Fibroblast of pulmonary artery (primary cell): ENCODE data around the gene SPATS2L.

ENCODE experiments used
- DNase-seq: peaks from one replicate; pipeline ENCODE4 v3.0.0-alpha.2; 2010; ENCODE audit warnings: low read depth
- H3K4me3 ChIP-seq: replicated peaks from 2 replicates; pipeline ENCODE4 v1.5.1; 2011; ENCODE audit warnings: low read depth, mild to moderate bottlenecking, control low read depth, low read length, moderate library complexity
- CTCF ChIP-seq: IDR thresholded peaks from 2 replicates; pipeline ENCODE4 v1.5.1; 2011; ENCODE audit warnings: mild to moderate bottlenecking, control low read depth, low read length, inconsistent platforms; ENCODE audit errors: missing control alignments

SPATS2L gene

DNA sequence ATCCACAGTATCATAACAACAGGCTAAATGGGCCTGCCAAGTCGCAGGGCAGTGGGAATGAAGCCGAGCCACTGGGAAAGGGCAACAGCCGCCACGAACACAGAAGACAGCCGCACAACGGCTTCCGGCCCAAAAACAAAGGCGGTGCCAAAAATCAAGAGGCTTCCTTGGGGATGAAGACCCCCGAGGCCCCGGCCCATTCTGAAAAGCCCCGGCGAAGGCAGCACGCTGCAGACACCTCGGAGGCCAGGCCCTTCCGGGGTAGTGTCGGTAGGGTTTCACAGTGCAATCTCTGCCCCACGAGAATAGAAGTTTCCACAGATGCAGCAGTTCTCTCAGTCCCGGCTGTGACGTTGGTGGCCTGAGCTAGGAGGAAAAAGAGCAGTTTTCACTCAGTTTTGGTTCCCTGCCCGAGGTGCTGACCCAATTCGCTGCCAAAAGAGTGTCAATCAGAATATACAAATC, 171.2 kb downstream of the SPATS2L start:
- TF ChIP-seq CTCF = no peak
- DNase-seq = peak; percentile 32
- no peak overlapping the region for H3K4me3 ChIP-seq

GRCh38 chr2:200479692-200480265, 173.3 kb downstream of the SPATS2L start:
- H3K4me3 ChIP-seq = no peak overlapping the region
- no peak for TF ChIP-seq CTCF
- DNase-seq = peak; percentile 54

- H3K4me3 ChIP-seq = no peak overlapping the region
- no peak for DNase-seq
- TF ChIP-seq CTCF = no peak
These were observed 175.7 kb downstream of the SPATS2L start for GRCh38 chr2:200482194-200482593.

DNA sequence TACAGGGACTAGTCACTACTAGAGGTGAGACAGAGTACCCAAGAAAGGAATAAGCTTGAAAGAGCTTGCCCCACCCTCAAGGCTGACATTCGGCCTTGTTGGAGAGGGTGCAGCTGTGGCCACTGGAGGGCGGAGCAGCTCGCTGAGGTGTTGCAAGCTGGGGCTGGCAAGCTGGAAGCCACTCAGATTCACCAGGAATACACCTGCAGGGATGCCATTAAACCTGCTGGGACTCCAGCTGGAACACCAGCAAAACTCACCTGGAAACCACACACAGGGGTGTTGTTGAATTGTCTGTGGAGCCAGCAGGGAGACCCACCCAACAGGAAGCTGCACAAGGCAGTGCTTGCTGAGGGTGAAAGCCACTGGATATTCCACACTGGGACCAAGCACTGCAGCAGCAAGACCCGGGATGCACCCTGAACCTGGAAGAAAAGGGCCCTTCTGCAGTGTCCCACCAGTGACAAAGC, 177.3 kb downstream of the SPATS2L start:
- no peak overlapping the region for H3K4me3 ChIP-seq
- peak; percentile 56 for TF ChIP-seq CTCF
- peak; percentile 37 for DNase-seq

- H3K4me3 ChIP-seq = no peak overlapping the region
- no peak for TF ChIP-seq CTCF
- no peak for DNase-seq
These were observed 178.4 kb downstream of the SPATS2L start for GRCh38 chr2:200484934-200485333.

DNA sequence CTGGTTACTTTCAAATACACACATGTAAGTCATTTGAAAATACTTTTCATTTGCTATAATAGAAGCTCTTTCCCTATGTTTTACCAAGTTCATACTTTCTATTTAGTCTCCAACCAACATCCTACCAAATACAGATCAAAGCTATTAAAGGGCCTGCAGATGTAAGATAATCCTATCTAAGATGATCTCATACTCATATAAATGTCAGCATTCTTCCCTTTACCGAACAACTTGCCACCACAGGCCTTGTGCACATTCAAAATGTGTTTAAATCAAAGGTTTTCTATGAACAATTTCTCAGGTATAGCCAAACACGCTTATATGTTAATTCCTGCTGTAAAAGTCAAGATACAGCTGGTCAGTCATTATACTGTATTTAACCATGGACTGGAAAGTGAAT, 180.0 kb downstream of the SPATS2L start:
- H3K4me3 ChIP-seq = no peak overlapping the region
- DNase-seq = no peak
- no peak for TF ChIP-seq CTCF

DNA sequence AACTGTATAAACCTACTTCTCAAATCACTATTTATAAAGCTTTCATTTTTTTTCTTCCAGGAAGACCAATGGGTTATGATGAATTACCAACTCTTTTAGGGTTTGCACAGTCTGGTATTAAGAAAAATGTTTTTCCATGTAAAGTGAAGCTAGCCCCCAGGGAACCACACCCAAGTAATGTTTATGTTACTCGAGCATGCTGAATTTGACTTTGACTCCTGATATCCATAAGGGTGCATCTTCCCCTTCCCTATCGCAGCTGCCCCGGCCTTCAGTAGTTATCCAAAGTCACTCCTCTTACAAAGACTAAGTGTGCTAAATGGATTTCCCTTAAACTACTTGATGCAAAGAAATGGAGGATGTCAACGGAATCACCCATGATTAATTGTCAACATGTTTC, 181.7 kb downstream of the SPATS2L start:
- no peak overlapping the region for H3K4me3 ChIP-seq
- no peak for DNase-seq
- no peak for TF ChIP-seq CTCF
